K562 (cell line): Measurements from ENCODE around the gene ROR2. TPM values are rescaled to one million over a fixed set of nuclear protein-coding genes. Genes with fewer than 3 reads are reported as not detected.
"Not testable (repeated sequence)": the region's sequence is repeated elsewhere in the genome, so short reads cannot be mapped to it uniquely, and the experiment has no call there.

Source experiments
- ATAC-seq: fragments of 200-7000 bp; cut with Tn5 transposase; 3 replicates; pipeline ENCODE4 v1.9.1; 2020; ENCODE audit warnings: moderate library complexity
- BruUV-seq: library from RNA; stranded (reverse); fragments of 400-500 nt; replicated peaks from 2 replicates; lab custom pipeline; 2021; lab: Mats Ljungman, UMichigan
- CTCF ChIA-PET: fragments of 300-600 bp; formaldehyde crosslinking; extraction: SDS; loops from one replicate; lab custom pipeline; 2021; ENCODE audit warnings: low intra/inter-chr PET ratio; lab: Yijun Ruan, JAX
- POLR2A ChIA-PET: fragments of 300-600, 350-650 bp; sonication (Branson Sonifier 250); formaldehyde crosslinking; extraction: SDS; loops from one replicate; lab custom pipeline; 2021; ENCODE audit warnings: antibody characterized with exemption, inconsistent platforms; lab: Yijun Ruan, JAX
- DNase-seq, 4 experiments: peaks; one replicate each; pipeline versions ENCODE4 v3.0.0 to v3.0.0-alpha.2; 2011 to 2018; ENCODE audit warnings: low spot score in 3 of 4, mixed read lengths in 3 of 4; ENCODE audit errors: extremely low read depth in 1 of 4
- FAIRE-seq: peaks from 2 replicates; lab custom pipeline; 2011; peaks lifted over from hg19 to GRCh38; lab: Jason Lieb, UNC
- H2AFZ ChIP-seq: 2 replicates; pipeline ENCODE4 v1.6.0; 2011; ENCODE audit warnings: low read depth, low read length, control low read depth, inconsistent platforms
- H3K27ac ChIP-seq: fragments of 200-600 bp; 3 replicates; pipeline ENCODE4 v1.8.0; 2011; ENCODE audit warnings: low read depth, mild to moderate bottlenecking, control low read depth, inconsistent platforms, low read length, moderate library complexity, mixed read lengths; ENCODE audit errors: extremely low read depth
- H3K27me3 ChIP-seq, 2 experiments: fragments of 300-600 bp in 1 of 2; 2 replicates in 1 of 2; 3 replicates in 1 of 2; pipeline versions ENCODE4 v1.6.0 to v1.8.0; 2011; ENCODE audit warnings: inconsistent platforms in 2 of 2, low read length in 2 of 2, mild to moderate bottlenecking in 1 of 2, mixed read lengths in 1 of 2, moderate library complexity in 1 of 2; ENCODE audit not compliant: control insufficient read depth in 2 of 2, insufficient read depth in 2 of 2
- H3K36me3 ChIP-seq: fragments of 300-600 bp; 3 replicates; pipeline ENCODE4 v1.8.0; 2011; ENCODE audit warnings: mild to moderate bottlenecking, low read length, inconsistent platforms; ENCODE audit not compliant: control insufficient read depth, insufficient read depth
- H3K4me1 ChIP-seq, 2 experiments: fragments of 200-600 bp in 1 of 2; replicated peaks in 1 of 2; 2 replicates in 1 of 2; 3 replicates in 1 of 2; pipeline versions ENCODE4 v1.5.1 to v1.8.0; 2011; ENCODE audit warnings: inconsistent platforms in 2 of 2, low read length in 2 of 2, mild to moderate bottlenecking in 1 of 2, mixed read lengths in 1 of 2, moderate library complexity in 1 of 2; ENCODE audit not compliant: control insufficient read depth in 2 of 2, insufficient read depth in 2 of 2
- H3K4me2 ChIP-seq: 2 replicates; pipeline ENCODE4 v1.6.1; 2011; ENCODE audit warnings: low read length, control low read depth, inconsistent platforms, mixed read lengths; ENCODE audit not compliant: insufficient read depth
- H3K4me3 ChIP-seq: fragments of 200-600 bp; sonication (generic), shearing (Covaris generic); 2 replicates; pipeline ENCODE4 v1.5.1; 2016; ENCODE audit warnings: control low read depth, inconsistent platforms
- H3K79me2 ChIP-seq: fragments of 200-600 bp; 3 replicates; pipeline ENCODE4 v1.8.0; 2011; ENCODE audit warnings: low read length, inconsistent platforms; ENCODE audit not compliant: control insufficient read depth, insufficient read depth
- H3K9ac ChIP-seq, 2 experiments: 2 replicates each; pipeline versions ENCODE4 v1.6.0 to v1.6.1; 2011; ENCODE audit warnings: low read depth in 2 of 2, low read length in 2 of 2, control low read depth in 1 of 2, inconsistent platforms in 1 of 2, mild to moderate bottlenecking in 1 of 2, mixed read lengths in 1 of 2; ENCODE audit not compliant: insufficient read depth in 1 of 2
- H3K9me1 ChIP-seq: one replicate; pipeline ENCODE4 v1.6.0; 2011; ENCODE audit warnings: inconsistent platforms, mild to moderate bottlenecking, low read length, moderate library complexity; ENCODE audit not compliant: control insufficient read depth, insufficient read depth
- H3K9me3 ChIP-seq: replicated peaks from 2 replicates; pipeline ENCODE4 v1.5.1; 2011; ENCODE audit warnings: low read depth, low read length, inconsistent platforms; ENCODE audit not compliant: control insufficient read depth, insufficient read depth
- H4K20me1 ChIP-seq: replicated peaks from 2 replicates; pipeline ENCODE4 v1.6.1; 2011; ENCODE audit warnings: low read length, inconsistent platforms, mixed read lengths; ENCODE audit not compliant: control insufficient read depth, insufficient read depth
- CBX1 ChIP-seq: sonication (generic); IDR thresholded peaks from 2 replicates; pipeline ENCODE4 v1.6.1; 2016; ENCODE audit warnings: antibody characterized with exemption, low read depth, mild to moderate bottlenecking
- CTBP1 ChIP-seq: fragments of 450-650 bp; IDR thresholded peaks from 2 replicates; pipeline ENCODE4 v1.6.1; 2016; ENCODE audit warnings: borderline replicate concordance
- EGR1 ChIP-seq: fragments of 450-650 bp; conservative IDR thresholded peaks from 2 replicates; pipeline ENCODE4 v1.6.1; 2017; ENCODE audit warnings: mild to moderate bottlenecking
- MECOM ChIP-seq: fragments of 250-450 bp; sonication (Bioruptor Pico); IDR thresholded peaks from 2 replicates; pipeline ENCODE4 v1.8.0; 2022; ENCODE audit warnings: inconsistent platforms
- PHF8 ChIP-seq: fragments of 200-600 bp; sonication (generic); IDR thresholded peaks from 2 replicates; pipeline ENCODE4 v1.6.1; 2012; ENCODE audit warnings: mixed run types, mild to moderate bottlenecking, inconsistent platforms, low read length, moderate library complexity, borderline replicate concordance
- VEZF1 ChIP-seq: fragments of 200-800 bp; sonication (Bioruptor generic); IDR thresholded peaks from 2 replicates; pipeline ENCODE4 v1.6.1; 2017; ENCODE audit warnings: missing genetic modification characterization, missing compliant biosample characterization
- WGBS: fragments of 100-300 bp; shearing (Covaris generic); methylation state at CpG from one replicate; pipeline ENCODE4 v1.1.6; 2016; ENCODE audit warnings: low coverage, mixed read lengths; ENCODE audit not compliant: insufficient coverage; ENCODE audit errors: missing lambda C conversion rate; 5-methylcytosine and 5-hydroxymethylcytosine counted together
- in situ Hi-C: fragments of 300-500 bp; cut with MboI; formaldehyde crosslinking; loops from 4 replicates; pipeline ENCODE4 v1.15.0; 2018; ENCODE audit warnings: inconsistent platforms, mixed read lengths
- intact Hi-C: fragments of 100-400 bp; cut with micrococcal nuclease; formaldehyde crosslinking; loops from 2 replicates; pipeline ENCODE4 v1.14.2; 2022
- polyA plus RNA-seq, 8 experiments: library from polyadenylated mRNA; depleted of rRNA in 4 of 8; stranded (reverse) in 5 of 8; unstranded in 3 of 8; fragments of >200 nt; fragmentation: Nextera tagmentation in 2 of 8; fragmentation: Illumina TruSeq in 1 of 8; extraction: Ambion mirVana in 2 of 8; extraction: Trizol in 1 of 8; gene quantifications; 2 replicates each; pipeline versions ENCODE4 v1.2.1 to v1.2.3, GENCODE V29; 2011 to 2014; ENCODE audit warnings: inconsistent platforms in 1 of 8, missing spikeins in 1 of 8
- total RNA-seq, 7 experiments: library from RNA; depleted of rRNA in 6 of 7; stranded (reverse); fragments of >200 nt in 6 of 7; fragmentation: Illumina TruSeq in 2 of 7; extraction: Trizol in 2 of 7; gene quantifications; 2 replicates each; pipeline versions ENCODE4 v1.2.1 to v1.2.3, GENCODE V29; 2011 to 2021; ENCODE audit warnings: low replicate concordance in 1 of 7
- TF ChIP-seq, protein P1 (sequence below): fragments of 450-650 bp; IDR thresholded peaks from 2 replicates; pipeline ENCODE4 v1.6.1; 2016

ROR2 gene
- total and polyA plus RNA-seq, 9 of the 15 experiments (the other 6 are each of a cell fraction or from before 2014, with no cell fraction given), result 5.6 to 33.8 (median 15.3) TPM

DNA sequence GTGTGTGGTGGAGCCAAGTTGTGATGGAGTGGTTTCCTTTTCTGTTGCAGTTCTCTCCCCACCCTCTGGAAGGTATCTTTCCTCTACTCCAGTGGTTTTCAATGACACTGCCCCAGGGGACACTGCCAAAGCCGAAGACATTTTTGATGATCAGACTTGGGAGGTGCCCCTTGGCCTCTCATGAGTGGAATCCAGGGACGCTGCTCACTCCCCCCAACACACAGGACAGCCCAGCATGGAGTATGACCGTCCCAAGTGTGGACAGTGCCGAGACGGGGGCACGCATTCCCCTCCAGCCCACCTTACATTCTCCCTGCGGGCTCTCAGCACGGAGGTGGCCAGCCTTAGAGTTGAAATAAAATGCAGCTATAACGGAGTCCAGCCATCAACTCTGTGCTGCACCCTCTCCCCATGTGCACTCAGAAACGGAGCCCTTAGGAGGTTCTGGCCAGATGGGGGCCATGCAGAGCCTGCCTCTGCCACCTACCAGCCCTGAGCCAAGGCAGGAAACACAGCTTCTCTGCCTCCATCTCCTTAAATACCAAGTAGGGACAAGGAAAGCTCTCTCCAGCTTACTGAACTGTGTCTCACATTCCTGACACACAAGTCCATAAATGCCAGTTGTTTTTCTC is 150.8 kb downstream of the ROR2 start:
- intact Hi-C loops (no loop called here), in situ Hi-C loops (no loop called here)
- peak overlapping the region; percentile 84 for H3K4me2 ChIP-seq

GRCh38 chr9:91798273-91799112 is 151.5 kb downstream of the ROR2 start:
- H3K4me3 ChIP-seq, result peak overlapping the region; percentile 20
- BruUV-seq, H2AFZ ChIP-seq, H3K9me1 ChIP-seq, H3K27me3 ChIP-seq, intact Hi-C loops, H3K36me3 ChIP-seq, FAIRE-seq, in situ Hi-C loops, H3K9me3 ChIP-seq: not testable (repeated sequence)
- POLR2A ChIA-PET, result interaction anchor here (0.6 to 1.0 kb wide), 3 partner anchors 9 to 32 kb away, joined by 3 to 4 read pairs (median 3); no protein-coding TSS in a partner anchor
- 10% methylated on average over 12 of the region's 14 CpGs for WGBS
- peak overlapping the region; percentile 51; the same call in 2 of the 3 replicates for H3K27ac ChIP-seq
- H3K79me2 ChIP-seq, result peaks cover 65% of the 10 kb centered on the region
- peak; percentile 46 to 90 (median 52) for DNase-seq
- peaks cover 18% of the 10 kb centered on the region for H4K20me1 ChIP-seq
- TF ChIP-seq VEZF1 (CRISPR knock-in tag), result peak; percentile 45; the same call in 1 of the 2 replicates
- TF ChIP-seq MECOM (CRISPR knock-in tag), result peak; percentile 93
- peak; percentile 34; the same call in 1 of the 2 replicates for TF ChIP-seq CTBP1
- TF ChIP-seq, protein P1, sequence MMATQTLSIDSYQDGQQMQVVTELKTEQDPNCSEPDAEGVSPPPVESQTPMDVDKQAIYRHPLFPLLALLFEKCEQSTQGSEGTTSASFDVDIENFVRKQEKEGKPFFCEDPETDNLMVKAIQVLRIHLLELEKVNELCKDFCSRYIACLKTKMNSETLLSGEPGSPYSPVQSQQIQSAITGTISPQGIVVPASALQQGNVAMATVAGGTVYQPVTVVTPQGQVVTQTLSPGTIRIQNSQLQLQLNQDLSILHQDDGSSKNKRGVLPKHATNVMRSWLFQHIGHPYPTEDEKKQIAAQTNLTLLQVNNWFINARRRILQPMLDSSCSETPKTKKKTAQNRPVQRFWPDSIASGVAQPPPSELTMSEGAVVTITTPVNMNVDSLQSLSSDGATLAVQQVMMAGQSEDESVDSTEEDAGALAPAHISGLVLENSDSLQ, result peak; percentile 14; the same call in 1 of the 2 replicates
- TF ChIP-seq EGR1, result peak; percentile 65
- H3K9ac ChIP-seq, result peak overlapping the region; percentile 18 to 46; a peak in 2 of 4 replicates
- H3K4me1 ChIP-seq, result peaks cover 36 to 38% of the 10 kb centered on the region in 2 experiments
- CTCF ChIA-PET, result interaction anchor here (0.6 kb wide), 1 partner anchor 964 kb away, joined by 3 read pairs; no protein-coding TSS in a partner anchor
- ATAC-seq, result peak; percentile 74
- H3K4me2 ChIP-seq, result peak overlapping the region; percentile 84

More for the DNA sequence above, 150.8 kb downstream of the ROR2 start:
- no peaks in the 10 kb centered on the region for H3K36me3 ChIP-seq
- ATAC-seq (peak; percentile 38), DNase-seq (no peak), FAIRE-seq (no peak)
- TF ChIP-seq PHF8 (peak; percentile 14; the same call in 1 of the 2 replicates), CBX1 (no peak)
- peaks cover 67% of the 10 kb centered on the region for H3K79me2 ChIP-seq
- ChIA-PET POLR2A (interaction anchor here (1.0 kb wide), 1 partner anchor 9 kb away, joined by 3 read pairs; no protein-coding TSS in a partner anchor), CTCF (interaction anchor here (0.6 kb wide), 1 partner anchor 964 kb away, joined by 3 read pairs; no protein-coding TSS in a partner anchor)
- BruUV-seq, result no TSS peak
- H3K9me3 ChIP-seq, result no peaks in the 10 kb centered on the region
- H3K27me3 ChIP-seq, result no peaks in the 10 kb centered on the region
- peaks cover 22% of the 10 kb centered on the region for H4K20me1 ChIP-seq
- peaks cover 42 to 43% of the 10 kb centered on the region in 2 experiments for H3K4me1 ChIP-seq
- no peaks in the 10 kb centered on the region for H3K9me1 ChIP-seq
- peak overlapping the region; percentile 18 to 82; a peak in 3 of 4 replicates for H3K9ac ChIP-seq
- H2AFZ ChIP-seq, result no peak overlapping the region
- 21% methylated on average over 6 of the region's 10 CpGs for WGBS
- H3K27ac ChIP-seq, result peak overlapping the region; percentile 51; the same call in 2 of the 3 replicates
- H3K4me3 ChIP-seq, result peak overlapping the region; percentile 20; the same call in 1 of the 2 replicates
